PC-9 (cell line): Measurements from ENCODE around the gene NRG3. TPM values are rescaled to one million over a fixed set of nuclear protein-coding genes. Genes with fewer than 3 reads are reported as not detected.

Source experiments
- BruUV-seq: library from RNA; stranded (reverse); fragments of 400-500 nt; replicated peaks from 2 replicates; lab custom pipeline; 2021; lab: Mats Ljungman, UMichigan
- CTCF ChIA-PET: fragments of 300-600 bp; sonication (Branson Sonifier 250); formaldehyde crosslinking; loops from one replicate; lab custom pipeline; 2022; ENCODE audit warnings: antibody characterized with exemption; lab: Charles Lee
- POLR2A ChIA-PET: fragments of 300-600 bp; sonication (Branson Sonifier 250); formaldehyde crosslinking; loops from one replicate; lab custom pipeline; 2022; ENCODE audit warnings: antibody characterized with exemption; ENCODE audit not compliant: unreplicated experiment; lab: Charles Lee
- DNase-seq, 2 experiments: peaks; one replicate each; pipeline versions ENCODE4 v3.0.0 to v3.0.0-alpha.2; 2015 to 2022; ENCODE audit warnings: mixed read lengths in 1 of 2
- H2AFZ ChIP-seq: fragments of 200-600 bp; sonication (generic); 2 replicates; pipeline ENCODE4 v1.8.1; 2017; ENCODE audit warnings: antibody characterized with exemption
- H3F3A ChIP-seq: fragments of 200-600 bp; sonication (generic); 2 replicates; pipeline ENCODE4 v1.8.1; 2017; ENCODE audit warnings: antibody characterized with exemption, mild to moderate bottlenecking, low read depth; ENCODE audit not compliant: insufficient read depth
- H3K27ac ChIP-seq: fragments of 200-600 bp; sonication (generic); 2 replicates; pipeline ENCODE4 v1.6.1; 2016; ENCODE audit warnings: mixed run types
- H3K27me3 ChIP-seq: fragments of 200-600 bp; sonication (generic); 2 replicates; pipeline ENCODE4 v1.6.1; 2016; ENCODE audit warnings: low read depth, mixed run types; ENCODE audit not compliant: insufficient read depth
- H3K36me3 ChIP-seq: fragments of 200-600 bp; sonication (generic); 2 replicates; pipeline ENCODE4 v1.6.1; 2016; ENCODE audit warnings: low read depth, mixed run types
- H3K4me1 ChIP-seq: fragments of 200-600 bp; sonication (generic); replicated peaks from 2 replicates; pipeline ENCODE4 v1.6.1; 2016; ENCODE audit warnings: mixed run types; ENCODE audit not compliant: insufficient read depth
- H3K4me2 ChIP-seq: fragments of 200-600 bp; sonication (generic); 2 replicates; pipeline ENCODE4 v1.6.1; 2017; ENCODE audit warnings: mixed run types
- H3K4me3 ChIP-seq: fragments of 200-600 bp; sonication (generic); 2 replicates; pipeline ENCODE4 v1.6.1; 2016; ENCODE audit warnings: mixed run types
- H3K79me2 ChIP-seq: fragments of 200-600 bp; sonication (generic); 2 replicates; pipeline ENCODE4 v1.6.1; 2017; ENCODE audit warnings: low read depth, mixed run types
- H3K9me2 ChIP-seq: fragments of 200-600 bp; sonication (generic); 2 replicates; pipeline ENCODE4 v1.8.1; 2017; ENCODE audit warnings: mild to moderate bottlenecking; ENCODE audit not compliant: insufficient read depth
- H3K9me3 ChIP-seq: fragments of 200-600 bp; sonication (generic); 2 replicates; pipeline ENCODE4 v1.8.1; 2016; ENCODE audit warnings: low read depth; ENCODE audit not compliant: insufficient read depth
- H4K20me1 ChIP-seq: fragments of 200-600 bp; sonication (generic); 2 replicates; pipeline ENCODE4 v1.8.1; 2017; ENCODE audit not compliant: insufficient read depth
- EZH2 ChIP-seq: fragments of 200-600 bp; sonication (generic); IDR thresholded peaks from 2 replicates; pipeline ENCODE4 v1.8.0; 2017; ENCODE audit warnings: antibody characterized with exemption, low read depth
- intact Hi-C: fragments of 100-400 bp; cut with micrococcal nuclease; formaldehyde crosslinking; loops from one replicate; pipeline ENCODE4 v1.10.0; 2022; ENCODE audit not compliant: unreplicated experiment
- total RNA-seq: library from RNA; stranded (reverse); gene quantifications from 2 replicates; pipeline ENCODE4 v1.2.3, GENCODE V29; 2021
- TF ChIP-seq, protein P1 (sequence below): fragments of 200-600 bp; sonication (generic); conservative IDR thresholded peaks from 2 replicates; pipeline ENCODE4 v1.6.1; 2017; ENCODE audit warnings: mixed run types, antibody characterized with exemption, mild to moderate bottlenecking, moderate library complexity

NRG3 gene
- total RNA-seq, 1 experiment from 2014 or later = not detected

DNA sequence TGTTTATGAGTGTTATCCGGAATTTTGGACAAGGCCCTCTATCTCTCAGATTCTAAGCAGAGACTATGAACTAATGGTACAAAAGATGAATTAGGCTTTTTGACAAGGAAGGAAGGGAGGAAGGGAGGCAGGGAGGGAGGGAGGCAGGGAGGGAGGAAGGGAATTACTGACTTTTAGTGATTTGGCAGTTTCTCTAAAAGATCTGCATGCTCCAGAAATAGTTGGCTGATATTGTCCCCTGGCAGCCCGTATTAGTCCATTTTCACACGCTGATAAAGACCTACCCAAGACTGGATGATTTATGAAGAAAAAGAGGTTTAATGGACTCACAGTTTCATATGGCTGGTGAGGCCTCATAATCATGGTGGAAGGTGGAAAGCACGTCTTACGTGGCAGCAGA, 1093.5 kb downstream of the NRG3 start:
- CTCF ChIA-PET = no interaction called here
- Histone ChIP-seq H3K4me1 (no peaks in the 10 kb centered on the region), H3K4me2 (no peak overlapping the region), H3K4me3 (no peak overlapping the region), H3K36me3 (no peaks in the 10 kb centered on the region), H3K9me3 (no peaks in the 10 kb centered on the region), H3K27me3 (0 out of 2 replicates have a peak, but pooled peaks cover 2% of the 10 kb centered on the region), H3F3A (no peaks in the 10 kb centered on the region), H2AFZ (no peak overlapping the region), H4K20me1 (no peaks in the 10 kb centered on the region), H3K9me2 (no peaks in the 10 kb centered on the region), H3K79me2 (no peaks in the 10 kb centered on the region), H3K27ac (no peak overlapping the region)
- POLR2A ChIA-PET = no interaction called here
- no peak for TF ChIP-seq EZH2
- TF ChIP-seq, protein P1, sequence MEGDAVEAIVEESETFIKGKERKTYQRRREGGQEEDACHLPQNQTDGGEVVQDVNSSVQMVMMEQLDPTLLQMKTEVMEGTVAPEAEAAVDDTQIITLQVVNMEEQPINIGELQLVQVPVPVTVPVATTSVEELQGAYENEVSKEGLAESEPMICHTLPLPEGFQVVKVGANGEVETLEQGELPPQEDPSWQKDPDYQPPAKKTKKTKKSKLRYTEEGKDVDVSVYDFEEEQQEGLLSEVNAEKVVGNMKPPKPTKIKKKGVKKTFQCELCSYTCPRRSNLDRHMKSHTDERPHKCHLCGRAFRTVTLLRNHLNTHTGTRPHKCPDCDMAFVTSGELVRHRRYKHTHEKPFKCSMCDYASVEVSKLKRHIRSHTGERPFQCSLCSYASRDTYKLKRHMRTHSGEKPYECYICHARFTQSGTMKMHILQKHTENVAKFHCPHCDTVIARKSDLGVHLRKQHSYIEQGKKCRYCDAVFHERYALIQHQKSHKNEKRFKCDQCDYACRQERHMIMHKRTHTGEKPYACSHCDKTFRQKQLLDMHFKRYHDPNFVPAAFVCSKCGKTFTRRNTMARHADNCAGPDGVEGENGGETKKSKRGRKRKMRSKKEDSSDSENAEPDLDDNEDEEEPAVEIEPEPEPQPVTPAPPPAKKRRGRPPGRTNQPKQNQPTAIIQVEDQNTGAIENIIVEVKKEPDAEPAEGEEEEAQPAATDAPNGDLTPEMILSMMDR = no peak
- intact Hi-C loops = no loop called here
- DNase-seq = no peak
- BruUV-seq = no TSS peak

DNA sequence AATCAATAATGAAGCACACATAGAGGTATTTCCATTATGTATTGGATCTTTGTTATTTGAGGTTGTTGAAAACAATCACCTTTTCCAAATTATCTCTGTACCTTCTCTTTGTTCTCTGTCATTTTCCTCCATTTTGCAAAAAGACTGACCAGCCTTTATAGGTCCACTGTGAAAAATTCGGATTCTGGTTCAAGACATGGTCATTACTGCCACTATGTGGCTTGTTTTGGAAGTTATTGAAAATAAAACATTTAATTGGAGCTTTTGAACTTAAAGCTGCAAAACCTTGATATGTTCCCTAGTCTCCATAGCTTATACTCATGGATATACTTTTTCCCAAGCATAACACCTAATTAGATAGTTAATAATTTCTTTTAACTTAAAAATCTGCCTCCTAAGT, 1094.4 kb downstream of the NRG3 start:
- Histone ChIP-seq H3K36me3 (no peaks in the 10 kb centered on the region), H3K27ac (no peak overlapping the region), H3K4me3 (no peak overlapping the region), H3K27me3 (no peaks in the 10 kb centered on the region), H4K20me1 (no peaks in the 10 kb centered on the region), H3K79me2 (no peaks in the 10 kb centered on the region), H2AFZ (no peak overlapping the region), H3K9me2 (no peaks in the 10 kb centered on the region), H3K4me1 (no peaks in the 10 kb centered on the region), H3K9me3 (no peaks in the 10 kb centered on the region), H3F3A (no peaks in the 10 kb centered on the region), H3K4me2 (no peak overlapping the region)
- DNase-seq = no peak
- CTCF ChIA-PET = no interaction called here
- TF ChIP-seq EZH2 = no peak
- TF ChIP-seq, protein P1 = peak; percentile 60; the same call in 1 of the 2 replicates
- POLR2A ChIA-PET = no interaction called here
- intact Hi-C loops = no loop called here
- no TSS peak for BruUV-seq

DNA sequence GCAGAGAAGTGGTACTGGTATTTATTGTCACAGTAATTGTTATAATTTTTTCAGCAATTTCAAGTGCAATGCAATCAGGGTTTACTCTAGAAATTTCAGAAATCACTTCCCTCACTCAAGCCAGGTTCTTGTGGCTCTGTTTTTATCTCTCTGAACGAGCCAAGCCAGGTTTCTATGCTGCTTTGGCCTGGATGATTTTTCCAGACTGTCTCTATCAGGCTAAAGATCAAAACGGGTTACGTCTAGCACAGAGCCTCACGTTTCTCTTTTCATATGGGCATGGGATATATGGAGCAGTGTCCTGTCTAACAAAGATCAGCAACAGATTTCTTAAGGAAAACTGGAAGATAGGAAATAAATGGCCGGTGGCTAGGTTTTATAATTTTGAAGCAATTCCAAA, 1105.3 kb downstream of the NRG3 start:
- intact Hi-C loops = no loop called here
- no peaks in the 10 kb centered on the region for H4K20me1 ChIP-seq
- H3F3A ChIP-seq = no peaks in the 10 kb centered on the region
- TF ChIP-seq, protein P1 = no peak
- no peak for TF ChIP-seq EZH2
- no peaks in the 10 kb centered on the region for H3K36me3 ChIP-seq
- no peaks in the 10 kb centered on the region for H3K4me1 ChIP-seq
- POLR2A ChIA-PET = no interaction called here
- H3K27ac ChIP-seq = no peak overlapping the region
- H3K4me3 ChIP-seq = no peak overlapping the region
- CTCF ChIA-PET = no interaction called here
- no peaks in the 10 kb centered on the region for H3K9me3 ChIP-seq
- DNase-seq = no peak
- H3K9me2 ChIP-seq = no peaks in the 10 kb centered on the region
- H3K27me3 ChIP-seq = no peaks in the 10 kb centered on the region
- H3K79me2 ChIP-seq = no peaks in the 10 kb centered on the region
- no TSS peak for BruUV-seq
- H3K4me2 ChIP-seq = no peak overlapping the region
- H2AFZ ChIP-seq = no peak overlapping the region
